Measurements from ENCODE around the gene IDE. TPM values are rescaled to one million over a fixed set of nuclear protein-coding genes. Genes with fewer than 3 reads are reported as not detected.

Gene IDE
- polyA plus RNA-seq, 3 donors = 10.7 to 21.8 (median 15.6) TPM

- H3K27me3 Mint-ChIP-seq (ENCODE audit: low read depth in 3 of 3) = peaks cover 0 to 3% (median 2%) of the 10 kb centered on the region in 3 donors
- intact Hi-C loops (cut with micrococcal nuclease) = no loop called here
- H3K27me3 ChIP-seq (ENCODE audit: control insufficient read depth in 2 of 2, insufficient read depth in 2 of 2, low read length in 2 of 2) = no peaks in the 10 kb centered on the region
- H3K4me1 Mint-ChIP-seq = no peaks in the 10 kb centered on the region
- no peaks in the 10 kb centered on the region for H3K79me2 ChIP-seq (ENCODE audit: insufficient read depth, low read length)
- H3K27ac ChIP-seq (ENCODE audit: low read depth in 1 of 2, low read length in 2 of 2) = no peak overlapping the region
- no peak for TF ChIP-seq CTCF (IDR thresholded peaks at IDR 0.05)
- H3K27ac Mint-ChIP-seq = no peak overlapping the region
- H3K9ac ChIP-seq (ENCODE audit: insufficient read depth, low read length, poor library complexity, severe bottlenecking) = no peak overlapping the region
- peaks cover 52 to 56% of the 10 kb centered on the region in 2 donors for H3K36me3 Mint-ChIP-seq
- no peak overlapping the region for H3K4me3 ChIP-seq (replicated peaks in 1 of 3; ENCODE audit: low read depth in 2 of 3, low read length in 3 of 3)
- H3K4me1 ChIP-seq (ENCODE audit: control insufficient read depth in 1 of 2, insufficient read depth in 2 of 2, low read length in 2 of 2) = no peaks in the 10 kb centered on the region
- no CpG with 5 or more reads among the region's 2 CpGs for WGBS (ENCODE audit: insufficient coverage)
- no peaks in the 10 kb centered on the region for H4K20me1 ChIP-seq (ENCODE audit: insufficient read depth, low read length)
- H3K9me3 ChIP-seq (replicated peaks in 1 of 2; ENCODE audit: control insufficient read depth in 1 of 2, insufficient read depth in 1 of 2, low read length in 2 of 2) = no peaks in the 10 kb centered on the region
- H3K36me3 ChIP-seq (replicated peaks in 1 of 2; ENCODE audit: control insufficient read depth in 1 of 2, insufficient read depth in 2 of 2, low read length in 2 of 2) = peaks cover 43 to 55% of the 10 kb centered on the region in 2 donors
- DNase-seq = no peak
- no peak overlapping the region for H3K4me2 ChIP-seq (replicated peaks; ENCODE audit: extremely low read depth, low read length, poor library complexity, severe bottlenecking)
- H3K4me3 Mint-ChIP-seq = no peak overlapping the region
- no peak overlapping the region for H2AFZ ChIP-seq (ENCODE audit: insufficient read depth, low read depth, low read length, poor library complexity, severe bottlenecking)
- H3K9me3 Mint-ChIP-seq = no peaks in the 10 kb centered on the region
Measured at GRCh38 chr10:92450896-92451295, 123.0 kb downstream of the IDE start.

GRCh38 chr10:92440578-92440977, 133.3 kb downstream of the IDE start:
- no peak overlapping the region for H3K27ac ChIP-seq (ENCODE audit: low read depth in 1 of 2, low read length in 2 of 2)
- H3K4me2 ChIP-seq (replicated peaks; ENCODE audit: extremely low read depth, low read length, poor library complexity, severe bottlenecking) = no peak overlapping the region
- H3K9me3 ChIP-seq (replicated peaks in 1 of 2; ENCODE audit: control insufficient read depth in 1 of 2, insufficient read depth in 1 of 2, low read length in 2 of 2) = no peaks in the 10 kb centered on the region
- H2AFZ ChIP-seq (ENCODE audit: insufficient read depth, low read depth, low read length, poor library complexity, severe bottlenecking) = no peak overlapping the region
- no peak for DNase-seq
- Mint-ChIP-seq H3K27ac (no peak overlapping the region), H3K4me1 (no peaks in the 10 kb centered on the region), H3K4me3 (no peak overlapping the region), H3K36me3 (no peaks in the 10 kb centered on the region), H3K9me3 (peaks cover 0 to 2% (median 0%) of the 10 kb centered on the region in 7 donors), H3K27me3 (ENCODE audit: low read depth in 3 of 3) (no peaks in the 10 kb centered on the region)
- WGBS (ENCODE audit: insufficient coverage) = no CpG with 5 or more reads among the region's 5 CpGs
- H3K4me1 ChIP-seq (ENCODE audit: control insufficient read depth in 1 of 2, insufficient read depth in 2 of 2, low read length in 2 of 2) = no peaks in the 10 kb centered on the region
- no peaks in the 10 kb centered on the region for H3K27me3 ChIP-seq (ENCODE audit: control insufficient read depth in 2 of 2, insufficient read depth in 2 of 2, low read length in 2 of 2)
- no peak overlapping the region for H3K9ac ChIP-seq (ENCODE audit: insufficient read depth, low read length, poor library complexity, severe bottlenecking)
- no peaks in the 10 kb centered on the region for H3K79me2 ChIP-seq (ENCODE audit: insufficient read depth, low read length)
- H3K4me3 ChIP-seq (replicated peaks in 1 of 3; ENCODE audit: low read depth in 2 of 3, low read length in 3 of 3) = no peak overlapping the region
- H4K20me1 ChIP-seq (ENCODE audit: insufficient read depth, low read length) = no peaks in the 10 kb centered on the region
- TF ChIP-seq CTCF (IDR thresholded peaks at IDR 0.05) = no peak
- intact Hi-C loops (cut with micrococcal nuclease) = no loop called here
- H3K36me3 ChIP-seq (replicated peaks in 1 of 2; ENCODE audit: control insufficient read depth in 1 of 2, insufficient read depth in 2 of 2, low read length in 2 of 2) = no peaks in the 10 kb centered on the region

All from CD14-positive monocyte (primary cell).